ENCODE measurements around the gene CD300C. TPM values are rescaled to one million over a fixed set of nuclear protein-coding genes. Genes with fewer than 3 reads are reported as not detected.

CD300C gene
- total and polyA plus RNA-seq, 2 experiments from 2014 or later, result 0.43 to 0.47 TPM

DNA sequence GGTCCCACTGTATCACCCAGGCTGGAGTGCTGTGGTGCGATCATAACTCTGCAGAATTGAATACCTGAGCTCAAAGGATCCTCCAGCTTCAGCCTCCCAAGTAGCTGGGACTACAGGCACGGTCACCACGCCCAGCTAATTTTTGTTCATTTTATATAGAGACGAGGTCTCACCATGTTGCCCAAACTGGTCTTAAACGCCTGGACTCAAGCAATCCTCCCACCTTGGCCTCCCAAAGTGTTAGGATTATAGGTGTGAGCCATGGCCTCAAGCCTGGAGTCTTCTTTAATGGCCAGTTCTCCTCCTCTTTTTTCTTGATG lies 15.1 kb downstream of the CD300C start:
- no peaks in the 10 kb centered on the region for H3K9me2 ChIP-seq (replicated peaks; ENCODE audit: insufficient read depth)
- H3K27me3 ChIP-seq, result no peaks in the 10 kb centered on the region
- no peaks in the 10 kb centered on the region for H3K9me3 ChIP-seq (ENCODE audit: low read depth)
- H4K20me1 ChIP-seq (ENCODE audit: insufficient read depth, poor library complexity, severe bottlenecking), result no peaks in the 10 kb centered on the region
- WGBS (ENCODE audit: low lambda C conversion rate, missing lambda C conversion rate), result 86% methylated on average over 5 of the region's 5 CpGs
- H3K36me3 ChIP-seq (replicated peaks; ENCODE audit: insufficient read depth, low read depth), result no peaks in the 10 kb centered on the region
- TF ChIP-seq, protein P1, sequence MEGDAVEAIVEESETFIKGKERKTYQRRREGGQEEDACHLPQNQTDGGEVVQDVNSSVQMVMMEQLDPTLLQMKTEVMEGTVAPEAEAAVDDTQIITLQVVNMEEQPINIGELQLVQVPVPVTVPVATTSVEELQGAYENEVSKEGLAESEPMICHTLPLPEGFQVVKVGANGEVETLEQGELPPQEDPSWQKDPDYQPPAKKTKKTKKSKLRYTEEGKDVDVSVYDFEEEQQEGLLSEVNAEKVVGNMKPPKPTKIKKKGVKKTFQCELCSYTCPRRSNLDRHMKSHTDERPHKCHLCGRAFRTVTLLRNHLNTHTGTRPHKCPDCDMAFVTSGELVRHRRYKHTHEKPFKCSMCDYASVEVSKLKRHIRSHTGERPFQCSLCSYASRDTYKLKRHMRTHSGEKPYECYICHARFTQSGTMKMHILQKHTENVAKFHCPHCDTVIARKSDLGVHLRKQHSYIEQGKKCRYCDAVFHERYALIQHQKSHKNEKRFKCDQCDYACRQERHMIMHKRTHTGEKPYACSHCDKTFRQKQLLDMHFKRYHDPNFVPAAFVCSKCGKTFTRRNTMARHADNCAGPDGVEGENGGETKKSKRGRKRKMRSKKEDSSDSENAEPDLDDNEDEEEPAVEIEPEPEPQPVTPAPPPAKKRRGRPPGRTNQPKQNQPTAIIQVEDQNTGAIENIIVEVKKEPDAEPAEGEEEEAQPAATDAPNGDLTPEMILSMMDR (IDR thresholded peaks at IDR 0.05; ENCODE audit: poor library complexity), result no peak
- TF ChIP-seq EZH2 (IDR thresholded peaks at IDR 0.05; ENCODE audit: borderline replicate concordance) (no peak), EZH2phosphoT487 (IDR thresholded peaks at IDR 0.05; ENCODE audit: low read depth, severe bottlenecking, unreplicated experiment) (no peak)
- H3K4me1 ChIP-seq (ENCODE audit: insufficient read depth), result no peaks in the 10 kb centered on the region
- H3K79me2 ChIP-seq, result no peaks in the 10 kb centered on the region
- H3K27ac ChIP-seq, result no peak overlapping the region
- no peak for DNase-seq (ENCODE audit: low spot score)
- H3K4me2 ChIP-seq, result no peak overlapping the region
- H3K4me3 ChIP-seq, result no peak overlapping the region
- H2AFZ ChIP-seq, result no peak overlapping the region

DNA sequence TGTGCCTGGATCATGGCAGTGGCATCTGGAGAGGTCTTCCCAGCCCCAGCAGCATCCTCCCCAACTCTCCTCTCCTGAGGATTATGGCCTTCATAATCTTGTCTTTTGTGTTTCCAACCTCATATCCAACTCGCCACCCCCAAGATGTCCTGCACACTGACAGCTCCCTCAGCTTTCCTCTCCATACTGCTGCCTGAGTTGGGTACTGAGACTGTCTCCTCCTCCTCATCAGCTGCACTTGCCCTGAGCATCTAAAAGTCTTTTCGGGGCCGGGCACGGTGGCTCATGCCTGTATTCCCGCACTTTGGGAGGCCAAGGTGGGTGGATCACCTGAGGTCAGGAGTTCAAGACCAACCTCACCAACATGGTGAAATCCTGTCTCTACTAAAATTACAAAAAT lies 16.7 kb downstream of the CD300C start:
- no peaks in the 10 kb centered on the region for H3K27me3 ChIP-seq
- no peaks in the 10 kb centered on the region for H3K36me3 ChIP-seq (replicated peaks; ENCODE audit: insufficient read depth, low read depth)
- H3K4me1 ChIP-seq (ENCODE audit: insufficient read depth), result no peaks in the 10 kb centered on the region
- H2AFZ ChIP-seq, result no peak overlapping the region
- H3K4me3 ChIP-seq, result no peak overlapping the region
- TF ChIP-seq EZH2 (IDR thresholded peaks at IDR 0.05; ENCODE audit: borderline replicate concordance), result no peak
- no peak for TF ChIP-seq EZH2phosphoT487 (IDR thresholded peaks at IDR 0.05; ENCODE audit: low read depth, severe bottlenecking, unreplicated experiment)
- TF ChIP-seq, protein P1 (IDR thresholded peaks at IDR 0.05; ENCODE audit: poor library complexity), result no peak
- H4K20me1 ChIP-seq (ENCODE audit: insufficient read depth, poor library complexity, severe bottlenecking), result no peaks in the 10 kb centered on the region
- H3K9me2 ChIP-seq (replicated peaks; ENCODE audit: insufficient read depth), result no peaks in the 10 kb centered on the region
- H3K79me2 ChIP-seq, result no peaks in the 10 kb centered on the region
- H3K4me2 ChIP-seq, result no peak overlapping the region
- whole genome bisulfite sequencing (ENCODE audit: low lambda C conversion rate, missing lambda C conversion rate), result 76% methylated on average over 5 of the region's 5 CpGs
- H3K9me3 ChIP-seq (ENCODE audit: low read depth), result no peaks in the 10 kb centered on the region
- no peak overlapping the region for H3K27ac ChIP-seq
- DNase-seq (ENCODE audit: low spot score), result no peak

DNA sequence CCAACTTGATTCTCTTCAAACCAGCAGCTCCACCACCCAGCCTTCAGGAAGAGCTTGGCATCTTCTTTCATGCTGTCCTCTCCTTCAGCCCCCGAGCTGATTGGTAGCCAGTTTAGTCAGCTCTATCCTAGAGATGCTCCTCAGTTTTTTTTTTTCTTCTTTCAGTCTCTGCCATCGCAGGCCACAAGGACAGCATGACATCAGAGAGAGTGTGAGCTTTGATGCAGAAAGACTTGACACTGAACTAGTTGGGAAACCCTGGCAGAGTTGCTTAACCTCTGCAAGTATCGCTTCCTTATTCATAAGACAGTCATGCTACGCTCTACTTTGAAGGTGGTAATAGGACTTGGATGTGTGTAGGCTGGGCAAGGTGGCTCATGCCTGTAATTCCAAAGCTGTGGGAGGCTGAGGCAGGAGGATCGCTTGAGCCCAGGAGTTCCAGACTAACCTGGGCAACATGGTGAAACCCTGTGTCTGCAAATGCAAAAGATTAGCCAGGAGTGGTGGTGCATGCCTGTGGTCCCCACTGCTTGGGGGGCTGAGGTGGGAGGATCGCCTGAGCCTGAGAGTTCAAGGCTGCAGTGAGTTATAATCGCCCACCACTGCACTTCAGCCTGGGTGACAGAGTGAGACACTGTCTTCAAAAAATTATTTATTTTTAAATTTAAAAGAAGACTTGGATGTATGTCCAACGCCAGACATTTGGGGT lies 17.3 kb downstream of the CD300C start:
- Histone ChIP-seq H3K9me2 (replicated peaks; ENCODE audit: insufficient read depth) (no peaks in the 10 kb centered on the region), H3K36me3 (replicated peaks; ENCODE audit: insufficient read depth, low read depth) (no peaks in the 10 kb centered on the region), H3K9me3 (ENCODE audit: low read depth) (no peaks in the 10 kb centered on the region), H3K4me3 (no peak overlapping the region), H3K79me2 (no peaks in the 10 kb centered on the region), H3K4me2 (no peak overlapping the region), H2AFZ (no peak overlapping the region), H4K20me1 (ENCODE audit: insufficient read depth, poor library complexity, severe bottlenecking) (no peaks in the 10 kb centered on the region), H3K27ac (no peak overlapping the region), H3K27me3 (no peaks in the 10 kb centered on the region), H3K4me1 (ENCODE audit: insufficient read depth) (no peaks in the 10 kb centered on the region)
- no peak for TF ChIP-seq EZH2phosphoT487 (IDR thresholded peaks at IDR 0.05; ENCODE audit: low read depth, severe bottlenecking, unreplicated experiment)
- TF ChIP-seq, protein P1 (IDR thresholded peaks at IDR 0.05; ENCODE audit: poor library complexity), result no peak
- DNase-seq (ENCODE audit: low spot score), result no peak
- 84% methylated on average over 8 of the region's 8 CpGs for WGBS (ENCODE audit: low lambda C conversion rate, missing lambda C conversion rate)

All from hepatocyte (in vitro differentiated cells).